ENCODE results near the gene TSSK3.

Gene TSSK3

DNA sequence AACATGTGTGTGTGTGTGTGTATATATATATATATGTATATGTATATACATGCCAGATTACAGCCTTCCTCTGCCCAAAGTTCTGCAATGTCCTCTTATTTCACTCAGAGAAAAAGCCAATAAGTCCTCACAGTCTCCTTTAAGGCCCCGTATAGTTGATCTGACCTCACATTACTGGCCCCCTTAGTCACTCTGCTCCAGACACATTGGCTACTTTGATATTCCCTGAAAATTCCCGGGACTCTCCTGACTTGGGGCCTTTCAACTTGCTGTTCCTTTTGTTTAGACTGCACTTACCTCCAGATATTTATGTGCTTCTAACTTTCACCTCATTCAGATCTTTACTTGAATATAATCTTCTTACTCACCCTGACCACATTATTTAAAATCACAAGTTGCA, 36.1 kb downstream of the TSSK3 start:
- in situ Hi-C loops (cut with MboI; ENCODE audit: low pct_unique_long_range_greater_than_20kb, low sequenced_read_pairs, unreplicated experiment): no loop called here
- DNase-seq (ENCODE audit: low spot score): no peak
- TF ChIP-seq, protein P1, sequence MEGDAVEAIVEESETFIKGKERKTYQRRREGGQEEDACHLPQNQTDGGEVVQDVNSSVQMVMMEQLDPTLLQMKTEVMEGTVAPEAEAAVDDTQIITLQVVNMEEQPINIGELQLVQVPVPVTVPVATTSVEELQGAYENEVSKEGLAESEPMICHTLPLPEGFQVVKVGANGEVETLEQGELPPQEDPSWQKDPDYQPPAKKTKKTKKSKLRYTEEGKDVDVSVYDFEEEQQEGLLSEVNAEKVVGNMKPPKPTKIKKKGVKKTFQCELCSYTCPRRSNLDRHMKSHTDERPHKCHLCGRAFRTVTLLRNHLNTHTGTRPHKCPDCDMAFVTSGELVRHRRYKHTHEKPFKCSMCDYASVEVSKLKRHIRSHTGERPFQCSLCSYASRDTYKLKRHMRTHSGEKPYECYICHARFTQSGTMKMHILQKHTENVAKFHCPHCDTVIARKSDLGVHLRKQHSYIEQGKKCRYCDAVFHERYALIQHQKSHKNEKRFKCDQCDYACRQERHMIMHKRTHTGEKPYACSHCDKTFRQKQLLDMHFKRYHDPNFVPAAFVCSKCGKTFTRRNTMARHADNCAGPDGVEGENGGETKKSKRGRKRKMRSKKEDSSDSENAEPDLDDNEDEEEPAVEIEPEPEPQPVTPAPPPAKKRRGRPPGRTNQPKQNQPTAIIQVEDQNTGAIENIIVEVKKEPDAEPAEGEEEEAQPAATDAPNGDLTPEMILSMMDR (IDR thresholded peaks at IDR 0.05; ENCODE audit: extremely low read depth, insufficient read depth, missing control alignments): no peak

DNA sequence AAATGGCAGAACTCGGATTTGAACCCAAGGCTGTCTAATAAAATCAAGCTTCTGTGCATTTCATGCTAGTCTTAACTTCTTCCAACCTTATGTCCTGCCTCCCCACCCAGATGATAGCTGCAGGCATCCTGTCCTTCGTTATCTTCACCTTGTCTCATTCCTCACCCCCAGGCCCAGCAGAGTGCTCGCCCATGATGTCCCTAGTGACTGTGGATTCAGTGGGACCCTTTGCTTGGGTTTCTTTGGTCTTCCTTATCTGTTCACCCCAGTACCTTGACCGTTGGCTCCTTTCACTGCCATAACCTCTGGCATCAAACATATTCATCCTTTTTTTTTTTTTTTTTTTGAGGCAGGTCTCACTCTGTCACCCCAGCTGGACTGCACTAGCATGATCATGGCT, 37.5 kb downstream of the TSSK3 start:
- no peak for DNase-seq (ENCODE audit: low spot score)
- TF ChIP-seq, protein P1 (IDR thresholded peaks at IDR 0.05; ENCODE audit: extremely low read depth, insufficient read depth, missing control alignments): no peak
- in situ Hi-C loops (cut with MboI; ENCODE audit: low pct_unique_long_range_greater_than_20kb, low sequenced_read_pairs, unreplicated experiment): loop anchor here (25.0 kb wide), 2 partner anchors 188 to 738 kb away; partner anchors contain the start of genes CCDC28B, DCDC2B, EIF3I and IQCC

DNA sequence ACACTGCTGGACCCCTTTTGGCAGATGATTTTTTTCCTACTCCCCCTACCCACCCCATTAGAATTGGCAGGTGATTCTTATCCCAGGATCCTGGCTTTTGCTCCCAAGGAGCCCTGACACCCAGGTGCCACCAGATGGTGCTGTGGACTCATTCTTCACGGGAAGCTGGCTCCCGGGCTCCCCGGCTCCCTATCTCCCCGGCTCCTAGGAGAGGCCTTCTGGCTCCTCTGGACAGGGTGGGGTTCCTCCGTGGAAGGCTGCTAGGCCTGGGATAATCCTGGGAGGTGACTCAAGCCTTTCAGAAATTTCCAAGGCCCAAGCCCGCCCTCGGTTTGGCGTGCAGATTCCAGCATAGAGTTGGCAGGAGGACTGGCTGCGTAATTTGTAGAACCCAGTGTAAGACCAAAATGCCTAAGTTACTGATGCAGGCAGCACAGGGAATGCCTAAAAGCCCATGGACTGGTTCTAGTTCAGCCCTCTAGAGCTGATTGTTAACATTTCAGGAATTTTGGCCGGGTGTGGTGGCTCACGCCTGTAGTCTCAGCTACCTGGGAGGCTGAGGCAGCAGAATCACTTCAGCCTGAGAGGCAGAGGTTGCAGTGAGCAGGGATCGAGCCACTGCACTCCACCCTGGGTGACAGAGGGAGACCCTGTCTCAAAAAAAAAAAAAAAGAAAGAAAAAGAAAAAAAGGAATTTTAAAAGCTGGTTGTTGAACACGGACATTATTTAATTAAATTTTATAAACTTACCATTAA, 38.7 kb downstream of the TSSK3 start:
- TF ChIP-seq, protein P1 (IDR thresholded peaks at IDR 0.05; ENCODE audit: extremely low read depth, insufficient read depth, missing control alignments): peak; percentile 88
- peak; percentile 65 for DNase-seq (ENCODE audit: low spot score)
- in situ Hi-C loops (cut with MboI; ENCODE audit: low pct_unique_long_range_greater_than_20kb, low sequenced_read_pairs, unreplicated experiment): loop anchor here (25.0 kb wide), 2 partner anchors 189 to 739 kb away; partner anchors contain the start of genes CCDC28B, DCDC2B, EIF3I and IQCC

DNA sequence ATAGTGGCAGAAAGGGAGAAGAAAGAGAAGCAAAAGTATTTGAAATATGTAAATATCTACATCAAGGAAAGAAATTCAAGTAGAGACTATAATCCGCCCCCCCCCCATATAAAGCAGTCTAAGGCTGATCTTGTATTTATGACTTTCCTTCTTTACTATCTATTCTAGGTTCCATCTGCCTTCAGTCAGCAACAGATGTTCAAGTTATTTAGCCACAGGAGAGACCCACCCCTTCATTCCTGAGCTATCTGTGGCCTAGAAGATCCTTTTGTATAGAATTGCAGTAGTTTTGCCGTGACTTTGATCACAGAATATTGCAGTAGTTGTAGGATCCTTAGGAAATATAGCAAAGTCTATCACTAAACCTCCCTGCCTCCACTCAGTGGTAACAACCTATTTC, 42.6 kb downstream of the TSSK3 start:
- TF ChIP-seq, protein P1 (IDR thresholded peaks at IDR 0.05; ENCODE audit: extremely low read depth, insufficient read depth, missing control alignments): no peak
- in situ Hi-C loops (cut with MboI; ENCODE audit: low pct_unique_long_range_greater_than_20kb, low sequenced_read_pairs, unreplicated experiment): loop anchor here (25.0 kb wide), 2 partner anchors 193 to 743 kb away; partner anchors contain the start of genes CCDC28B, DCDC2B, EIF3I and IQCC
- DNase-seq (ENCODE audit: low spot score): no peak

DNA sequence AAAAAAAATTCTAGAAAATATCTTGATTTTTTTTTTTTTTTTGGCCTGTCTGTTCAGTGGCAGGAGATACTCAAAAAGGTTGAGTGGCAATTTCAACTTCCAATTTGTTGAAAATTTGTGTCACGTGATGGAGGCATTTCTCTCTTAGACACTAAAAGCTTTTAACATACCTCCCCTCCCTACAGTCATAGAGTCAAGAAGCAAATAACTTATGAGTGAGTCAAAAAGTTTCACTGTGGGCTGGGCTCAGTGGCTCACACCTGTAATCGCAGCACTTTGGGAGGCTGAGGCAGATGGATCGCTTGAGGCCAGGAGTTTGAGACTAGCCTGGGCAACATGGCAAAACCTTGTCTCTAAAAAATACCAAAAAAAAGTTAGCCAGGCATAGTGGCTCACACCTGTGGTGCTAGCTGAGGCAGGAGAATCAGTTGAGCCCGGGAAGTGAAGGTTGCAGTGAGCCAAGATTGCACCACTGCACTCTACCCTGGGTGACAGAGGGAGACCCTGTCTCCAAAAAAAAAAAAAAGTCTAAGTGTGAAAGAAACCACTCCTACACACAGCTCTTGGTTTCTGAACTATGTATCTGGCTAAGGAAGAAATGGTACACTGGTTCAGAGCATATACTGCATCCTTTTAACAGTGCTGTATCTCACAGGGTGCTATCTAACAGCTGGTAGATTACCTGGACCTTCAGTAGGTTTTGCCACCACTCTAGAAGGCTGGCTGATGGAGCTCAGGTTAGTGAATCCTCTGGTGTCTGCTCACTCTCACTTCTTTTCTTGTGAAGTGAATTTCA, 43.5 kb downstream of the TSSK3 start:
- TF ChIP-seq, protein P1 (IDR thresholded peaks at IDR 0.05; ENCODE audit: extremely low read depth, insufficient read depth, missing control alignments): no peak
- in situ Hi-C loops (cut with MboI; ENCODE audit: low pct_unique_long_range_greater_than_20kb, low sequenced_read_pairs, unreplicated experiment): loop anchor here (25.0 kb wide), 2 partner anchors 194 to 744 kb away; partner anchors contain the start of genes CCDC28B, DCDC2B, EIF3I and IQCC
- DNase-seq (ENCODE audit: low spot score): no peak

DNA sequence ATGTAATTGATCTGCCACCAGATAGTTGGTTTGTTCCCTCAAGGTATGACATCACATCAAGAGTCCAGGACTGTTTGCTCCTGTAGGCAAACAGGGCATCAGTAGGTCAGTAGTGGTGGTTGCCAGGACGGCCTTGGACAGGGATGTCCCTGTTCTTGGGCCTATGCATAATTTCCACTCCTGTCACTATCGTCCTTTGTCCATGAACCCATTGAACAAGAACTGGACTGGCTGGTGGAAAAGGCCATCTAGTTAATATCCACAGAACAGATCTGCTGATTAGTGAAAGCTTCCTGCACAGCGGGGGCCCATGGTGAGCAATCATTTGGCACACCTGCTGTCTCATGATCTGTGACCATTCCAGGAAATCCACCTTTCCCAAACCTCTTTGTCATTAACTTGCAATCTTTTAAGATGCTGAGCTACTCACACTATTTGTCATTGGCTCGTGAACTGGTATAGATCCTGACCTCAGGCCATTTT, 44.3 kb downstream of the TSSK3 start:
- DNase-seq (ENCODE audit: low spot score): no peak
- in situ Hi-C loops (cut with MboI; ENCODE audit: low pct_unique_long_range_greater_than_20kb, low sequenced_read_pairs, unreplicated experiment): loop anchor here (25.0 kb wide), 2 partner anchors 194 to 744 kb away; partner anchors contain the start of genes CCDC28B, DCDC2B, EIF3I and IQCC
- TF ChIP-seq, protein P1 (IDR thresholded peaks at IDR 0.05; ENCODE audit: extremely low read depth, insufficient read depth, missing control alignments): no peak

Measured in GM13977 (cell line).